ENCODE results near the gene ADM2. TPM values are rescaled to one million over a fixed set of nuclear protein-coding genes. Genes with fewer than 3 reads are reported as not detected.
A peak's percentile ranks its signal among the peaks of the same experiment; 100 is the strongest.

Gene ADM2
- total RNA-seq, 6 experiments from 2014 or later, result 1.0 to 19.2 (median 2.2) TPM

- TF ChIP-seq POLR2A (IDR thresholded peaks at IDR 0.05) (no peak), CTCF (IDR thresholded peaks at IDR 0.05) (no peak)
- Histone ChIP-seq H3K4me1 (peaks cover 0 to 5% (median 1%) of the 10 kb centered on the region in 4 donors), H3K27ac (no peak overlapping the region), H3K4me3 (no peak overlapping the region), H3K36me3 (no peaks in the 10 kb centered on the region), H3K9me3 (no peaks in the 10 kb centered on the region), H3K27me3 (no peaks in the 10 kb centered on the region)
- intact Hi-C loops (cut with DNase I), result loop anchor here in 1 of 2 donors (10.0 kb wide), 1 partner anchor 243 kb away; the partner anchor contains the start of gene TUBGCP6
- DNase-seq (peak in 2 of 3 donors; percentile 44 to 47), ATAC-seq (no peak)
- no CpG with 5 or more reads among the region's 18 CpGs for WGBS (ENCODE audit: insufficient coverage, low coverage, low lambda C conversion rate, missing lambda C conversion rate)
These were observed 6.8 kb downstream of the ADM2 start for GRCh38 chr22:50488006-50488677.

GRCh38 chr22:50488886-50489285 is 7.5 kb downstream of the ADM2 start:
- ATAC-seq (no peak), DNase-seq (no peak)
- peaks cover 0 to 5% (median 1%) of the 10 kb centered on the region in 4 donors for H3K4me1 ChIP-seq
- H3K27ac ChIP-seq, result no peak overlapping the region
- H3K4me3 ChIP-seq, result no peak overlapping the region
- no peaks in the 10 kb centered on the region for H3K9me3 ChIP-seq
- 70% methylated on average over 16 of the region's 19 CpGs for WGBS (ENCODE audit: insufficient coverage, low coverage, low lambda C conversion rate, missing lambda C conversion rate)
- intact Hi-C loops (cut with DNase I), result loop anchor here in 1 of 2 donors (10.0 kb wide), 1 partner anchor 244 kb away; the partner anchor contains the start of gene TUBGCP6
- TF ChIP-seq CTCF (IDR thresholded peaks at IDR 0.05), result no peak
- no peak for TF ChIP-seq POLR2A (IDR thresholded peaks at IDR 0.05)
- no peaks in the 10 kb centered on the region for H3K27me3 ChIP-seq
- H3K36me3 ChIP-seq, result no peaks in the 10 kb centered on the region

GRCh38 chr22:50489363-50490243 is 8.3 kb downstream of the ADM2 start:
- Histone ChIP-seq H3K4me3 (no peak overlapping the region), H3K27ac (no peak overlapping the region), H3K9me3 (no peaks in the 10 kb centered on the region), H3K36me3 (no peaks in the 10 kb centered on the region), H3K4me1 (peaks cover 0 to 5% (median 1%) of the 10 kb centered on the region in 4 donors), H3K27me3 (no peaks in the 10 kb centered on the region)
- DNase-seq (no peak), ATAC-seq (no peak)
- intact Hi-C loops (cut with DNase I), result loop anchor here in 1 of 2 donors (10.0 kb wide), 1 partner anchor 245 kb away; the partner anchor contains the start of gene TUBGCP6
- no CpG with 5 or more reads among the region's 31 CpGs for WGBS (ENCODE audit: insufficient coverage, low coverage, low lambda C conversion rate, missing lambda C conversion rate)
- TF ChIP-seq POLR2A (IDR thresholded peaks at IDR 0.05), result no peak
- no peak for TF ChIP-seq CTCF (IDR thresholded peaks at IDR 0.05)

GRCh38 chr22:50490531-50491308 is 9.4 kb downstream of the ADM2 start:
- TF ChIP-seq CTCF (IDR thresholded peaks at IDR 0.05), result no peak
- TF ChIP-seq POLR2A (IDR thresholded peaks at IDR 0.05), result no peak
- Histone ChIP-seq H3K4me3 (no peak overlapping the region), H3K9me3 (no peaks in the 10 kb centered on the region), H3K27ac (no peak overlapping the region), H3K4me1 (no peaks in the 10 kb centered on the region), H3K27me3 (no peaks in the 10 kb centered on the region), H3K36me3 (no peaks in the 10 kb centered on the region)
- DNase-seq, result no peak
- intact Hi-C loops (cut with DNase I), result no loop called here
- 53% methylated on average over 14 of the region's 27 CpGs for WGBS (ENCODE audit: insufficient coverage, low coverage, low lambda C conversion rate, missing lambda C conversion rate)
- no peak for ATAC-seq

Measured in right lobe of liver (tissue), 6 donors.